ENCODE data around the gene COL5A1.
"Not testable (repeated sequence)": the region's sequence is repeated elsewhere in the genome, so short reads cannot be mapped to it uniquely, and the experiment has no call there.

COL5A1 gene

DNA sequence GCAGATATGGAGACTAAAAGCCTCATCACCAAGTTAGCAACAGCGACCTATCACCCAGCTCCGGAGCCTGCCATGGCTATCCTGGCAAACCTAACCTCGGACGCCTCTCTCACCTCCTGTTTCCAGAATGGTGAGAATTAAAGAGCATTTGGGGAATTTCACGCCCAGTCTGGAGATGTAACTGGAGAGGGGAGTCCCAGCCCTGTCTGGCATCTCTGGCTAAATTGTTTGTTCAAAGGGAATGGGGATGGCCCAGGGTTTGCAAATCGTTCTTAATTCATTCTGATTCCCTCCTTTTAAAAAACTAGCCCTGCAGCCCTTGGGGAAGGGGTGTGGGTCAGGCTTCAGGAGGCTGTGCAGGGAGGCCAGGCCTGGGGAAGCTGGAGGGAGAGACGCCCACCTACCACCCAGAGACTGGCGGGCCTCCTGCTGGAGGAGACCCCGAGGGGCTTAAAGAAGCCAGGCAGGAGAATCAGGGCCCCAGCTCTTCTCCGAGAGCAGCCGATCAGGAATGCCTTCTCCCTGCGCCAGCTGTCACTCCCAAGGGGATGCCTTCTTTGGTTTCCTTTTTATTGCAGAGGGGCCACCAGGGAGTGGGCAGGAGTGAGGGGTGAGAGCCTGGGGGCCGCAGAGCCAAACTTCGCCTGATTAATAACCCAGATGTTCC is 964 bp upstream of the COL5A1 start:
- DNase-seq (ENCODE audit: low spot score) = no peak

DNA sequence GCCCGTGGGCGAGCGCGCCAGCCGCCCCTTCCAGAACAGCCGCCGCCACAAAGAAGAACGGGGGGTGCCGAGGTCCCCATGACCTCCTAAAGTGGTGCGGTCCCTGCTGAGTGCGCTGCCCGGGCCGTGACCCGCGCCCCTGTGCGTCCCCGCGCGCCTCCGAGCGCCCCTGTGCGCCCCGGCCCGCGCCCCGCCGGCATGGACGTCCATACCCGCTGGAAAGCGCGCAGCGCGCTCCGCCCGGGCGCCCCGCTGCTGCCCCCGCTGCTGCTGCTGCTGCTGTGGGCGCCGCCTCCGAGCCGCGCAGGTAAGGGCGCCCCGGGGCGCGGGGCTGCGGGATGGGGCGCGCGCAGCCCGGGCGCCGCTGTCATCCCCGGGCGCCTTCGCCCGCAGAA is 384 bp downstream of the COL5A1 start:
- DNase-seq (ENCODE audit: low spot score) = no peak

DNA sequence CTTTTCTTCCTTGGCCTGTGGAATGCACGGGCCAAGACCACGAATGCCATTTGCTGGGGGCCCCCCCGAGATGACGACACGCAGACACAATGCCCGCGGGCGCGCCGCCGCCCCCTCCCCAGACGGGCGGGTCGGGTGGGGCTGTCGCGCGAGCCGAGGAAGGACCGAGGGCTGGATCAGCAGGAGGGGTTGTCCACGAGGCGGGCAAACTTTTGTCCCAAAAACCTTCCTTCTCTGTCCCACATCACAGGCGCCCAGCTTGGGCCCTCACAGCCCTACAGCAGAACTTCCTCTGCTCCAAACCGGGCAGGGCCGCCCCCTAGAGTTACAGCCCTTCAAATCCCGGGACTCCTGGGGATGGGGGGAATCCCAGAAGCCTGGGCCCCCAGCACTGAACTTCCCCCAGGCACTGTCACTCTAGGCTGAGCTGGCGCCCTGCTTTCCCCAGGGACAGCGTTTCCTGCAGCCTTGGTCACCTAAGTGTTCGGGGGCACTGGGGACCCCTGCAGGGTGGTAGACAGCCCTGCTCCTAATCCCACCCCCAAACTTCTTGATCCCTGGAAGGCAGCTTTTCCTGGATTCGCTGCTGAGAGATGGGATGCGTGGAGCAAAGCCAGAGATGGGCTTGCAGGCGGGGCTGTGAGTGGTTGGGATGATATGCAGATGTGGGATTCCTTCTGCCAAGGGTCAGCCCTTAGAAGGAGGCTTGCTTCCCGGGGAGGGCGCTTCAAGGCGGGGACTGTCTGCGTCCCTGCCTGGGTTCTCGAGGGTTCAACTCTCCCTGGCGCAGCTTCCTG is 980 bp downstream of the COL5A1 start:
- DNase-seq (ENCODE audit: low spot score) = no peak

DNA sequence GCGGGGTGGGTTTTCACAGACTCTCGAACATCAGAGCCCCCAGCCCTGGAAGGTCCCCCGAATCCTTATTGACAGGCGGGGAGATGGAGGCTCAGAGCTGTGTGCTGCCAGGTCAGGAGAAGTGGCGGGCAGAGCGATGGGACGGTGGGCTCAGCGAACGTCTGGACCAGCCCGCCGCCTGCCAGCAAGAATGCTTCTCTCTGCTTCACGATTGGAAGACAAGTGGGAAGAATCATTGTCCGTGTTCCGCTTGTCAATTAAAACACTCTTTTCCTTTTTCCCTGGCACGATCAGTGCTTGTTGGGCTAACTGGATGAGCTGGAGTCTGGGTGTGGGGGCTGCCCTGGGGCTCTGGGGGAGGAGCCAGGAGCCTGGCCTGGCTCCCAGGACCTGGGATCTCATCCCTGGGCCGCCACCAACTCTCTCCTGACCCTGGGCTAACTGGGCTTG is 1.6 kb downstream of the COL5A1 start:
- DNase-seq (ENCODE audit: low spot score) = no peak

DNA sequence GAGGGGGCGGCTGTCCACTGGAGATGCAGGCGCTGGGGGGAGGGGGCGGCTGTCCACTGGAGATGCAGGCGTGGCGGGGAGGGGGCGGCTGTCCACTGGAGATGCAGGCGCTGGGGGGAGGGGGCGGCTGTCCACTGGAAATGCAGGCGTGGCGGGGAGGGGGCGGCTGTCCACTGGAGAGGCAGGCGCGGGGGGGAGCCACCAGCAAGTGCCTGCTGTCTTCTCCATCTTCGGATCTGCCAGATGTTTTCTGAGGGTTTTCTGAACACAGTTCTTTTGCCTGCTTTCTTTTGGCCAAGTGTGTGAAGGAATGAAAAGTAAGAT is 2.8 kb downstream of the COL5A1 start:
- DNase-seq (ENCODE audit: low spot score) = not testable (repeated sequence)

DNA sequence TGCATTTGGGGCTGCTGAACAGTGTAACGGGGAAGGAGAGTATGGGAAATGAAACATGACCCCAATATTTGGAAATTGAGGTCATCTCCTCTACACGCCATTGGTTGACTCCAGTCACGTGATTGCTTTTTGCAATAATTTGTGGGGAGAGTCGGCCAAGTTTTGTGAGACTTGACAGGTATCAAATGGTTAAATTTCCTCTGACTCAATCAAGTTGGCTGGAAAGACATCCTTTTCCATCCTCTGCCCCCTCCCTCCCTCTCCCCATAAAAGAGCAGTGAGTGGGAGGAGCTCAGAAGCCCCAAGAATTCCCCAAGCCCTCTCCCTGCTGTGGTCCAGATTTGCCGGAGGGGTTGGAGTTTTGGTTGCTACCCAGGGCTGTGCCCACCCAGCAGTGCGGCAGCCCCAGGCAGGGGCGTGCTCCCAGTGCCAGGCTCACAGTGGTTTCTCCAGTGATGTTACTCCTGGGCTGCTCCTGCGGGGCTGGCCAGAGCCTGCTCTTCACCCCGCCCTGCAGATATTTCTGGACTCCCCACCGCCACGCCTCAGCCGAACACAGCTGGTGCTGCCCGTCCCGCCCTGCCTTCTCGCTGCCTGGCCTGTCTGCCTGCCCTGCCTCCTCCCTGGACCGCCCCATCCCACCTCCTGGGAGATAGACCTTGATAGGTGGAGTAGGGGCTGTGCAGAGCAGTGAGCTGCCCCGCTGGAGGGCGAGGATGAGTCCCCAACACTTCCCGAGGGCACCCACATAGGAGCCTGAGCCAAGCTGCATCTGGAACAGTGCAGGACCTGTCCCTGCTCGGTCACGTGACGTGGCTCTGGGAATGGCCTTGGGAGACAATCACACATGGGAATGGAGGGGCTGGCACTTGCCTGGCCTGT is 3.4 kb downstream of the COL5A1 start:
- no peak for DNase-seq (ENCODE audit: low spot score)

DNA sequence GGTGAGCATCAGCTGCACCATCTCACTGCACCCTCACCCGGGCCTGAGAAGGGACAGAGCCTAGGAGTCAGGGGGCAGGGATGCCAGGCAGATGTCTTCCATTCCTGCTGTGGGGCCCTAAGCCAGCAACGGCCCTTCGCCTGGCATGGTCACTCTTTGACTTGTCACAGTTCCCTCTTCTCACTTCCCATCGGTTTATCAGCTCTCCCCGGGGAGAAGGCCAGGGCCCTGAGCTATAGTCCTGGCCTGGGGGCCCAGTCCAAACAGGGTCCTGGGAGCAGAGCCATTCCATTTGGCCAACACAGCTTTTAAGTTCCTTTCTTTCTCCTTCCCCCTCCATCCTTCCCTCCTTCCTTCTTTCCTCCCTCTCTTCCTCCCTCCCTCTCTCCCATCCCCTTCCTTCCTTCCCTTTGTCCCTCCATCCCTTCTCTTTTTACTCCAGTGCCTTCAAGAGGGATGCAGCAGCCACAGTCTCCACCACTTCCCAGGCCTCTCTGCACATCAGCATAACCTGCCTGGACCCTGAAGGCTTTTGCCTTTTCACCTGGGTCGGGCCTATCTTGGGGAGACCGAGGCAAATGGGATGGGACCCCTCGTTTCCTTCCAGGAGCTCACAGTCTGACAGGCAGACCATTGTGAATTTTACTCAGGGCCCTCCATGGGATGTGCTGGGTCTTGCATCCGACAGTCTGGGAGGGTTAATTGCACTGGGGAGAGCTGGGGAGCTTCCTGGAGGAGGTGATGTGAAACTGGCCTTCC is 4.2 kb downstream of the COL5A1 start:
- no peak for DNase-seq (ENCODE audit: low spot score)

DNA sequence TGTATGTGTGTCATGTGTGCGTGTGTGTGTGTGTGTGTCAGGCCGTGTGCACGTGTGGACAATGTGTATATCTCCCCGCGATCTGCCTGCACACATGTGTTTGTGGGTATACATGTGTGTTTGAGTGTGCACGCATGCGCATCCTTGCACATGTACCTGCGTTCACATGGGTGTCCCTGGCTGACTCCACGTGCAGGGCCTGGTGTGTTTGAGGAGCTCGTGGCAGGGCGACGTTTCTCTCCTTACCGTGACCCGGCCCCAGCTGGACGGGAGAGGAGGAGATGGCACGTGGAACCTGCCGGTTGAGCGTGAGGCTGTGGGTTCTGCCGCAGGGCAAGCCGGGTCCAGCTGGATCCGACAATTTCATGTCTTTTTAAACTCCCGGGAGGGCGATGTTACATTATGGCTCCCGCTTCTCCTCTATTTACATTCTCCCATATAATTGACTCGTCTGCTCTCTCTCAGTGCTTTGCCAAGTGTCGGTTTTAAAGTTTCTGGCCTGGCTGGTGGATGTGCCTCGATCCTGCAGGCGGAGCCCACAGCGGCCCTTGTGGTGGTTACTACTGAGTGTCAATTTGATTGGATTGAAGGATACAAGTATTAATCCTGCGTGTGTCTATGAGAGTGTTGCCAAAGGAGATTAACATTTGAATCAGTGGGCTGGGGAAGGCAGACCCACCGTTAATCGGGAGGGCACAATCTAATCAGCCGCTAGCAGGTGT is 5.9 kb downstream of the COL5A1 start:
- DNase-seq (ENCODE audit: low spot score) = no peak

DNA sequence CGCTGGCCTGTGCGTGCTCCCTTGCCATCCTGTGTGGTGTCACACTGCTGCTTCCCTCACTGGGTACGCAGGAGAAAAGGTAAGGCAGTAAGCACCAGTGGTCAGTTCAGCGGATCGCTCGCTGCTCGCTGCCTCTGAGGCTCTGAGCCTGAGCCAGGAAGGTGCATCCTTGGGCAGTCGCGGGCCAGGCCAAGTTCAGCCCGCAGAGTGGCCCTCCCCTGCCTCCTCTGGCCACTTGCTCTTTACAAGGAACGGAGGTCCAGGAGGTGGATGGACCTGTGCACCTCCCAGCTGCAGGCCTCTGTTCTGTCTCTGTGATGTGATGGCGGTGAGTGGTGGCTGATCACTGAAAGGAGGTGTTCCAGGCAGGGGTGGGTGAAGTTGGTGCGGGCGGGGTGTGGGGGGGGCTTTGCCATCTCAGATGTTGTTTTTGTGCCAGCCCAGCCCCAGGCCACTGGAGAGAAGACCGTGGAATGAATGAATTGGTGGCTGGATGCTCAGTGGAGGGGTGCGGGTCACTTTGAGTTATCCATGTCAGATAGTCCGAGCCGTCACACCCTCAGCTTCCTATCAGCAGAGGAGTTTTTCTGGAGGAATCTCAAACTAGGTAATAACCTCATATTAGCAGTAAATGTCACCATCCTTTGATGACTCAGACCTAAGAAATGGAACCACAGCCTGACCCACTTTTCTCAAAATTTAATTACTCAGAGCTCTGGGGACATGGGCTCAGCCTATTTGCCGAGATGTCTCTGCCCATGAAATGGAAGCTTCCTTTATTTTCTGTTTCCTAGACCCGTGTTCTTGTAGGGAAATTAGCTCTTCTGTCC is 7.3 kb downstream of the COL5A1 start:
- no peak for DNase-seq (ENCODE audit: low spot score)

DNA sequence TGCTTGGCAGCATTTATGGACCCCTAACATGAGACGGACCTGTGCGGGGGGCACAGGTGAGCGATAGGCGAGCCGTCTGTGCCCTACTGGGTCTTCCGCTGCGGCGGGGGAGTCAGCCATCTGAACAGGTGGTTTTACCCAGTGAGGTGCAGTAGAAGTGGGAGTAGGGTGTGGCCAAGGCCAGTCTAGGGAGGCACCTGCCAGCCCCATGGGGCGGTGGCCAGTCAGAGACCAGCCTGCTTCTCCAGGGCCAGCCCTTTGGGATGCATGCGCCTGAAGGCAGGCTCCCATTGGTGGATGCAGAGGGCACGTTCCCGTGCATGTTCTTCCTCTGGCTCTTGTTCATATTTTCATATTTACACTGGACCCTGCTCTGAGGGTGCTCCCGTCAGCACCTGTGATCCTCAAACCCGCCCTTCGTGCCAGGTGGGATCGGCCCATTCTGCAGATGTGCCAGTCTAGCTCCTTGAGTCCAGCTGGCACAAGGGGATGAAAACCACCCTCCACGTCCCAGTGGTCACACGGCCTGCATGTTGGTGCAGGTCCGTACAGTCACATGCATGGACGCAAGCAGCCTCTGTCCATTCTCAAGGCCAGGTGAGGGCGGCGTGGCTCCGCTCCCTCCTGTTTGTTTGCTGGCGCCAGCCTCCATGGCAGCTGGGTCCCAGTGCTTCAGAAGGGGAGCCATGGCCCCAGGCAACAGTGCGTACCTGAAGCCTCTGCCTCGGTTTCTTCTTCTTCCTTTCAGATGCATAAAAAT is 9.0 kb downstream of the COL5A1 start:
- DNase-seq (ENCODE audit: low spot score) = no peak

DNA sequence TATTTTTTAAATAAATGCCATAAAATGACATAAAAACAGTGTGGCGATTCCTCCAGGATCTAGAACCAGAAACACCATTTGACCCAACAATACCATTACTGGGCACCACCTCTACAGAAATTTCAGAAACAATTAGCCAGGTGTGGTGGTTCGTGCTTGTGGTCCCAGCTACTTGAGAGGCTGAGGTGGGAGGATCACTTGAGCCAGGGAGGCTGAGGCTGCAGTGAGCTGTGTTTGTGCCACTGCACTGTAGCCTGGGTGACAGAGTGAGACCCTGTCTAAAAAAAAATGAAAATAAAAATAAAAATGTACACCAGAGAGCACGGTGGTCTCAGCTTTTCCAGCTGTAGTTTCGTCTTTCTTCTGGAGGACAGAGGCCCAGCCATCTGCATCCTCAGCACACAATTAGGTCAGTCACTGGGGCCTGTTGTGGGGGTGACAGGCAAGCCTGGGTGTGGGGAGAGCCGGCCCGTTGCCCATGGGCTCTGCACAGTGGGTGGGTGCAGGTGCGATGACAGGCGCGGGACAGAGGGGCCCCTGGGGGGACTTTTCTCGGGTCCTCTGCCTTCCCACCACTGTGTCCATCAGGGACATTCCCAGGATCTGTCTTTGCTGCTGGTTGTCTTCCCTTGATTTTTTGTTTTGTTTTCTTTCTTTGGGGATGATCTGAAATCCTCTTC is 9.8 kb downstream of the COL5A1 start:
- no peak for DNase-seq (ENCODE audit: low spot score)

DNA sequence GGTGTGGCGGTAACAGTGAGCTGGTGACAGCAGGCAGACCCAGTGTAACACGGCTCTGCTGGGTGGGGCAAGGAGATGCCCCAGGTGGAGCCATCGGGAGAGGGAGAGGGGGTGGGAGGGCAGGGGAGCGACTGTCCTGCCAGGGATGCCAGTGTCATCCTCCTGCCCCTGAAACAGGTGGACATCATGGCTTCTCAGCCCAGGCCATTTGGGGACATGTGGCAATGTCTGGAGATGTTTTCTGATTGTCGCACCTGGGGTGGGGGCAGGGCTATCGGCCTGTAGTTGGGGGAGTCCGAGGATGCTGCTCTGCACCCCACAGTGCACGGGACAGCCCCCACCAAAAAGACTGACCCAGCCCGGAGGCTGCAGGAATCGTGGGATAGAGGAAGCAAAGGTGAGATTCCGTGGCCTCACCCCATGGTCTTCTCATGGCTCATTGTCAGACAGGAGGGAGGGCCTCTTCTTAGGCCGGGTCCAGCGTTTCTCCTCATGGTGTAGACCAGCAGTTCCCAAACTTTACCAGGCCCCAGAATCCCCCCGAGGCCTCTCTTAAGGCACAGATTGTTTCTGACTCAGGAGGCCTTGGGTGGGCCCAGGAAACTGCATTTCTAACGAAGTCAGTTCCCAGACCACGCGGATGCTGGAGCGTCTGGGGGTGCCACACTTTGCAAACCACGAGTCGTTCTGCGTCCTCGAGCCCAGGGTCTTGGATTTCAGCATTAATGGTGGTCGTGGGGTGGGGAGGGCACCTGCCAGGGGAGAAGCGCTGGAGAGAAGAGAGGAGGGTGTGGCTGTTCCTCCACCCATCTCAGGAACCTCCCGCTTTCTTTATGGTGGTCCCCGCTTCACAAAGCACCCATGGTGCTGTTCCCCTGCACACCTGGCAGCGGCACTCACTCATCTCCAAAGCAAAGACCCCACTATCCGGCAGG is 11.0 kb downstream of the COL5A1 start:
- no peak for DNase-seq (ENCODE audit: low spot score)

DNA sequence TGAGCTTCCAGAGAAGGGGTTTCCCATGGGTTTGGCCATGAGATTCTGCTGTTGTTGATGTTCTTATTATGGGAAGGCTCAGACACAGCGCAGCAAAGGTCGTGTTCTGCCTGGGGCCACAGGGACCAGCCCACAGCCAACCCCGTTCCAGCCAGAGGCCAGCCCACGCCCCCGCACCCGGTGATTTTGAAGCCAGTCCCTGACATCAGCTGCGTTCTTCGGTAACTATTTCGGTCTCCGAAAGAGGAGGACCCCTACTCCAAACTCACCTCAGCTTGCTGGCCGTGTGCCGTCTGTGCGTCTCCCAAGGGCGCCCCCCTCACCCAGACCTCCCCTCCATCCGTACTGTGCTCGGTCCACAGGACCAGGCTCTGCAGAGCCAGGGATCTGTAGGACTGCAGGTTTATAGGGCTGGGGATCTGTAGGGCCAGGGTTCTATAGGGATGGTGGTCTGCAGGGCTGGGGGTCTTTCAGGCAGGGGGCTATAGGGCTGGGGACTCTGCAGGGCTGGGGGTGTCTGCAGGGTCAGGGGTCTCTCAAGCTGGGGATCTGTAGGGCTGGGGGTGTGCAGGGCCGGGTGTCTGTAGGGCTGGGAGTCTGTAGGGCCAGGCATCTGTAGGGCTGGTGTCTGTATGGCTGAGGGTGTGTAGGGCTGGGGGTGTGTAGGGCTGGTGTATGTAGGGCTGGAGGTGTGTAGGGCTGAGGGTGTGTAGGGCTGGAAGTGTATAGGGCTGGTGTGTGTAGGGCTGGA is 11.8 kb downstream of the COL5A1 start:
- no peak for DNase-seq (ENCODE audit: low spot score)

DNA sequence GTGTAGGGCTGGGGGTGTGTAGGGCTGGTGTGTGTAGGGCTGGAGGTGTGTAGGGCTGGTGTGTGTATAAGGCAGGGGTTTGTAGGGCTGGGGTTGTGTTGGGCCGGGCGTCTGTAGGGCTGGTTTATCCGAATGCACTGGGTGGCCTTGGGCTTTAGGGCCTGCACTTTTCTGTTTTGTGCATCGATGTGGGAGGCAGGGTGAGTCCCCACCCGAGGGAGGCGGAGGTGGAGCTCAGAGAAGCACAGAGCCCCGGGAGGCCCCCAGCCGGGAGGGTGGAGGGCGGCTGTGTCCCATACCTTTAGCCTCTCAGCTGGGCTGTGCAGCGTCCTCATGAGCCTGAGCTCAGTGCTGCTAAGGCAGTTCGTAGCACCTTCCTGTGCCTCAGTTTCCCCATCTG is 13.5 kb downstream of the COL5A1 start:
- DNase-seq (ENCODE audit: low spot score) = no peak

DNA sequence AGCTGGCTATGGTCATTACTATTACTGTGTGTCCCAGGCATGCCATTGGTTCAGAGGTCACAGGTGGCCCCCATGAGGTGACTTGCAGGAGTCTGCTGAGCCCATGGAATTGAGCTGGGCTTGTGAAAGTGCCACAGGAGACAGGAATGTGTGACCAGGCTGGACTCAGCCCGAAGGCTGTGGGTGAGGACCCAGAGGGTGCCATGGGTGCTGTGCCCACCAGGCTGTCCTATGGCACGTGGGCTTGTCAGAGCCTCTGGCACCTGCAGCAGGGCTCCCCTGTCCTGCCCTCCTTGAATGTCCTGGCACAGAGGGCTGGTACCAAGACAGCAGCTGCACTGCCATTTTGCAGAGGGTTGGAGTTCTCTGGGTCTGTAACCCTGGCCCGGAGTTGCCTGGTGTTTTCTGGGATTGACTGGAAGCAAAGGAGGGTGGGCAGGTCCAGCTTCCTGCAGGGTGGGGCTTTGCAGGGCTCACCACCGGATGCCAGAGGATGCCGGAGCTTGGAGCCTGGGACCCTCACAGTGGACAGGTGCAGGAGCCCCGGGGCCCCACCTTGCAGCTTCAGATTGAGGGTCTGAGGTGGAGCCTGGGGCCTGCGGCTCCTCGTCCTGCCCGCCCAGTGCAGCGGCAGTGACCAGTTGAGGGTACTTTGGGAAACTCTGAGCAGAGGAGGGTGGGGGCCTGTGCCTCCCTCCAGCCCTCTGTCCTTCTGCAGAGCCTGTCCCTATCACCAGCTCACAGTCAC is 14.2 kb downstream of the COL5A1 start:
- no peak for DNase-seq (ENCODE audit: low spot score)

DNA sequence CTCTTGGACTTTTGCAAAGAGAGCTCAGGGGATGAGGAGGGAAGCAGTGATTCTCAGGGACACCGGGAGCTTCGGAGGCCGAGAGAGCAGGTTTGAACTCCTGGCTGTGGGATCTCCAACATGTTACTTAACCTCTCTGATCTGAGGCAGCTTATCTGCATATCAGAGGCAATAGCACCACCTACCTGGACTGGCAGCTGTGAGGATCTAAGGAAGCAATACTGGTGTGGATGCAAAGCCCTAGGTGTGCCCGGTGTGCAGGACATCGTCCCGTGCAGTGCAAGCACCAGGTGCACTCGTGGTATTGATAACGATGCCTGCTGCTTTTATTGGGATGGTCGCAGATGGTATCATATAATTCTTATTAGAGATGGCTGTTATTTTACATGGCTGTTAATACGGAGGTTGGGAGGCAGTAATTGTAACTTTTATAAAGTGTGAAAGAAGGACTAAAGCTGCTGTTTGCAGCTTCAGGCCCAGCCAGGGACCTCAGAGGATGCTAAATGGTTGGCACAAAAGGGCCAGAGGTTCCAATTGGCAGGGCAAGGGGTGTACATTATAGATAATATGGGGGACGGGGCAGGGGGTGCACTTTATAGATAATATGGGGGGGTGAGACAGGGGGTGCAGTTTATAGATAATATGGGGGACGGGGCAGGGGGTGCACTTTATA is 14.9 kb downstream of the COL5A1 start:
- no peak for DNase-seq (ENCODE audit: low spot score)

Data from hematopoietic multipotent progenitor cell treated with erythropoietin and hydrocortisone succinate and interleukin-3 and kit ligand, for 17 days (in vitro differentiated cells).